Activated CD4-positive, CD25-positive, alpha-beta regulatory T cell treated with anti-CD3 and anti-CD28 coated beads, Interleukin-2, amount 50 U/mL, for 72 hours (primary cell): ENCODE measurements around the gene LIX1.
"Not testable (repeated sequence)": the region's sequence is repeated elsewhere in the genome, so short reads cannot be mapped to it uniquely, and the experiment has no call there.

Source experiments
- DNase-seq: peaks from one replicate; pipeline ENCODE4 v3.0.0; 2021

LIX1 gene

GRCh38 chr5:97100476-97100875, 41.9 kb downstream of the LIX1 start:
- no peak for DNase-seq

DNA sequence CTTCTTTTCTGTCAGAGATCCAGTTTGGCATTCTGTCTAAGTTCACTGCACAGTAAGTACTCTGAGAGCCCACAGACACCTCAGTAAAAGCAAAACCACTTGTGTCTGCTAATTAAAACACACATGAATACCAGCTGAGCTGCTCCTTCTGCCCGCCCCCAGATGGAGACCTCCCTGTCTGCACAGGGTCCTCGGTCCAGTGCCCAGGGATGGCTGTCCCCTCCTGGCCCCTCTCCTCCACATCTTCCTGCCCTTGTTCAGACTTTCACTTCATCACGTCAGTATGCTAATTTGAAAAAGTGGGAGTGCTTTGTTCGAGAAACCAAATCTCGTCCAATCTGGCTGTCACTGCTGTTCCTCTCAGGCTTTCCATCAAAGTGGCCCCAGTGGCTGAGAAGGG, 43.5 kb downstream of the LIX1 start:
- no peak for DNase-seq

GRCh38 chr5:97097326-97098230, 44.8 kb downstream of the LIX1 start:
- no peak for DNase-seq

GRCh38 chr5:97096846-97097245, 45.6 kb downstream of the LIX1 start:
- no peak for DNase-seq

DNA sequence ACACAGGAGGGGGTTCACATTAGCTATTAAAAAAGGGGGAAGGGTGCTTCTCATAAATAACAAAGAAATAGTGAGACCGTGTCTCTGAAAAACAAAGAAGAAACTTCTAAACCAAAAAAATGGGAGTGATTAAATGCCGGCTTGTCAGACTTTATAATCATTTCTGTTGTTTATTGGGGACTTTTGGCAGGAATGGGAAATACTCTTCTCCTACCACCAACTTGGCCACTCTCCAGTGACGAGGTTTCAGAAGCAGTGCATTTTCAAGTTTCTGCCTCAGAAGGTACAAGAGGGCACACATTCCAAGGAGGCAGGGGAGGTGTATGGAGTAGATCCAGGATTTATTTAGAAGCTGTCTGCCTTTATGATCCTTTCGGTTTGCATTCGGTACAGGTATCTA, 46.2 kb downstream of the LIX1 start:
- DNase-seq = no peak

GRCh38 chr5:97095318-97095732, 47.1 kb downstream of the LIX1 start:
- DNase-seq = no peak

DNA sequence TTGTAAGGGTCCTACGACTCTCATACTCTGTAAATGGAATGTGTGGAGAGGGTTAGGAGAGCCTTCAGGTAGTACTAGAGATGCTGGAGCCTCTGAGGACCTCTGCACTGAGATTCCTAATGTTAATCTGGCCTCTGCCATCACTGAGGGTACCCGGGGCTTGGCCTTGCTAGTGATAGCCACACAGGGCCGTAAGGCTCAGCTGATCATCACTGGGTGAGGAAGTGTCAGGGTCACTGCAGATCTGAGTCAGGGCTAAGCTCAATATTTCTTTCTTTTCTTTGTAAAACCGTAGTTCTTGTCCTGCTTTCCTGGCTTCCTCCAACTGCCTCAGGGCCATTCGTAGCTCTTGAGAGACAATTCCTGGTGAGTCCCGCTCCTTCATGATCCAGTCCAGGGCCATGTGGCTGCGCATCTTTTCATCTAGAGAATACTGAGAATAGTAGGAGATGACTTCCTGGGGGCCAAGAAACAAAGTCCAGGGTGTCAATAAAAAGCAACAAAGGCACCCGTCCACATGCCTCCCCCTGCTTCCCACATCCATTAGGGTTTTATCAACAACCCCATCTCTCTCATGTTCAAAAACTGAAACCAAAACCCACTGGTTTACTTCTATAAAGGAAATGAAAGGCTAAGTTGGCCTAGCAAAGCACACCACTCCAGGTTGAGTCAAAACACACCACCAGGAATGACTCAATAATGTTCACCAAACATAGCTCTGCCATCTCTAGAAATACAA, 47.7 kb downstream of the LIX1 start:
- no peak for DNase-seq

- DNase-seq = no peak
Observed at GRCh38 chr5:97093193-97093592, 49.2 kb downstream of the LIX1 start.

- no peak for DNase-seq
Observed at GRCh38 chr5:97090944-97091343, 51.5 kb downstream of the LIX1 start.

- no peak for DNase-seq
Observed at GRCh38 chr5:97089149-97089801, 53.1 kb downstream of the LIX1 start.

GRCh38 chr5:97088774-97089148, 53.6 kb downstream of the LIX1 start:
- no peak for DNase-seq

GRCh38 chr5:97087138-97087537, 55.3 kb downstream of the LIX1 start:
- no peak for DNase-seq

GRCh38 chr5:97085459-97086181, 56.8 kb downstream of the LIX1 start:
- no peak for DNase-seq

DNA sequence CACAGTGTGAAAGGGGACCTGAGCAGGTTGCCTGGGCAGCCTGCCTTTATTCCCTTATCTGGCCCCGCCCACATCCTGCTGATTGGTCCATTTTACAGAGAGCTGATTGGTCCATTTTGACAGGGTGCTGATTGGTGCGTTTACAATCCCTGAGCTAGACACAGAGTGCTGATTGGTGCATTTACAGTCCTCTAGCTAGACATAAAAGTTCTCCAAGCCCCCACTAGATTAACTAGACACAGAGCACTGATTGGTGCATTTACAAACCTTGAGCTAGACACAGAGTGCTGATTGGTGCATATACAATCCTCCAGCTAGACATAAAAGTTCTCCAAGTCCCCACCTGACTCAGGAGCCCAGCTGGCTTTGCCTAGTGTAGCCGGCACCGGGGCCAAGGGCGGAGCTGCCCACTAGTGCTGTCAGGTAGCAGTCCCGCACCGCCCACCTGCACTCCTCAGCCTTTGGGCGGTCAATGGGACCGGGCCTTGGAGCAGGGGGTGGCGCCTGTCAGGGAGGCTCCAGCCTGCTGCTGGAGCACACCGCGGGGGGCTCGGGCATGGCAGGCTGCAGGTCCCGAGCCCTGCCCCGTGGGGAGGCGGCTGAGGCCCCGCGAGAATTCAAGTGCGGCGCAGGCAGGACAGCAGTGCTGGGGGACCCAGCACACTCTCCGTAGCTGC, 57.5 kb downstream of the LIX1 start:
- not testable (repeated sequence) for DNase-seq

DNA sequence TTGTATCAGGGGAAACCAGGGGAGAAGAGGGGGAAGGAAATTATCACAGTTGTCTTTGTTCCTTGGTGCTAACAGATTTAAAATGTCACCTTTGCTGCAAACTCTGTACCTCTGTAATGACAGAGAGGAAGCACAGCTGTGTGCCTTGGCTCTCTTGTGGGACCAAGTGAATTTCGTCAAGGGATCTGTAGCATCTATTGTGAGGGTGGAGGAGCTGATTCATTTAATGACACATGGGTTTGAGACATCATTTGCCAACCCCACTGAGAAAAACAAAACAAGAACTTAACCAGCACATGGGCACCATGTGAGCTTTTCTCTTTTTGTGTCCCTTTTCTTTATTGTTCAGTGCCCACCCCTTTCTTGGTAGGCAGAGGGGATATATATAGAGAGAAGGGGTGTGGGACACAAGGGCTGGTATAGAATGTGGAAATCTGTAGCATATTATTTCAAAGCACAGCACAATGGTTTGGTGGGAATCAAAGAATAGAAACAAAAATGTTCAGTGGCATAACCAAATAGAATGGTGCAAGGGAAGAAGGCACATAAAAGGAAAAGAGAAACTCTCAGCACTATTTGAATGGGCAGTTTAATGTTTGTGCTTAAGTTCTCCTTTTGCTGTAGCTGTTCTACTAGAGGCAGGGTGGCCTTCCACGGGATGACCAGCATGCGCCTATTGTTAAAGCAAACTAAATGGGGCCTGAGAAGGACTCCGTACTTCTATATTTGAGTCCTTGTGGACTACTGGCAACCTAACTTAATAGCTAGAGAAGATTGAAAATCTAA, 63.3 kb downstream of the LIX1 start:
- no peak for DNase-seq

DNA sequence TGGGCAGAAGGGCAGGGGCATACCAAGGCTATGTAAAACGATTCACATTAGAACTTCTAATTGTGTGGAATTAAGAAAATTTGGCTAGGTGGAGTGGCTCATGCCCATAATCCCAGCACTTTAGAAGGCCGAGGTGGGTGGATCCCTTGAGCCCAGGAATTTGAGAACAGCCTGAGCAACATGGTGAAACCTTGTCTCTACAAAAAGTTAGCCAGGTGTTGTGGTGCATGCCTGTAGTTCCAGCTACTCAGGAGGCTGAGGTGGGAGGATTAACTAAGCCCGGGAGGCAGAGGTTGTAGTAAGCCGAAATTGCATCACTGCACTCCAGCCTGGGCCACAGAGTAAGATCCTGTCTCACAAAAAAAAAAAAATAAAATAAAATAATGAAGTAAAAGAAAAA, 65.2 kb downstream of the LIX1 start:
- no peak for DNase-seq

DNA sequence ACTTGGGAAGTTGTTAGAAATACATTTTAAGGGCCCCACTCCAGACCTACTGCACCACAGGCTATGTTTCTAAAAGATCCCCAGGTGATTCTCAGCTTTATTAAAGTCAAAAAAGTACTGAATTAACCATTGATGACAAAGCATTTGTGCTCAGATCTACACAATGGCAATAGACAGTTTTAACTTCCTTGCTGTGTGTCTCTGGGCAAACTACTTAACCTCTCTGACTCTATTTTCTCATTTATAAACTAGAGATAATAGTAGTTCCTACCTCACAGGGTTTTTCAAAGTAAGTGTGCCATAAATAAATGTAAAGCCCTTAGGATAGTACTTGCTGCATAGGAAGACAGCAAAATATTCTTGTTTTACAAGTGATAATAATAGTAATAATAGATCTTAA, 66.3 kb downstream of the LIX1 start:
- DNase-seq = no peak

DNA sequence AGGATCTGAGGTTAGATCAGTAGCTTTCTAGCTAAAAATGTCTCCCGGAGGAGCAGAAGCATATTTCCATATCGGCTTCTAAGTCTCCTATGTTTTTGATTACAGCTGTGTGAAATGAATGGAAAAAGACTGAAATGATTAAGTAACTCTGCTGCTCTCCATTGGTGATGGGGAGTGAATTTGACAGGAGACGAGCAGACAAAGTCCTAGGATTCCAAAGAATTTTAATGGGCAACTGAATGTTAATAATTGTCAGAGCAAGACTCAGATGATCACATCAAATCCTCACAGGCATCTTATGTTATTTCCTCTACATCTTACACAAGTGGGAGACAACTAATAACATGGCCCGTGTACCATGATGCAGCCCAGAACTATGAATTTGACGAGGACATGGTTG, 66.8 kb downstream of the LIX1 start:
- DNase-seq = no peak

DNA sequence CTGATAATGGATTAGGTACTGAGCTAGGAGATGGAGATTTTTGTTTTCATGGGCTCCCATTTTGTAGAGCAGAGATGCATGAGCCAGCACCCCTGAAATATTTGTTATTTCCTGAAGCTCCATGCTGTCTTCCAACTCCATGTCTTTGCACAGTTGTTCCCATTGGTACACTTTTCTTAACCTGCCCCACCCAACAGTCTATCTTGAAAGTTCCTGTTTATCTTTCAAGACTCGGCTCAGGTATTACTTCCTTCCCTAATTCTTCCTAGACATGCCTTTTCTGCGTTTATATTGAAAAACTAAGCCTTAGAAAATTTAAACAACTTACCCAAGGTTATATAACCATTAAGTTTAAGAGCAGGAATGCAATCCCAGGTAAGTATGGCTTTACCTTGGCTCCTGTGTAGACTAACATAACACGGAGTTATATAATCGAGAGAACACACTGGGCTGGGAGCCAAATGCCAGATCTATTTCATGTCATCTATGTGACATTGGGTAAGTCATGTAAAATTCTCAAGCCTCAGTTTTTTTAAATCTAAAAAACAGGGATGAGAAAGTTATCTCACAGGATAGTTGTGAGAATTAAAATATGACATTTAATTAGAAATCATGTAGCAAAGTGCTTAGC, 67.4 kb downstream of the LIX1 start:
- no peak for DNase-seq

DNA sequence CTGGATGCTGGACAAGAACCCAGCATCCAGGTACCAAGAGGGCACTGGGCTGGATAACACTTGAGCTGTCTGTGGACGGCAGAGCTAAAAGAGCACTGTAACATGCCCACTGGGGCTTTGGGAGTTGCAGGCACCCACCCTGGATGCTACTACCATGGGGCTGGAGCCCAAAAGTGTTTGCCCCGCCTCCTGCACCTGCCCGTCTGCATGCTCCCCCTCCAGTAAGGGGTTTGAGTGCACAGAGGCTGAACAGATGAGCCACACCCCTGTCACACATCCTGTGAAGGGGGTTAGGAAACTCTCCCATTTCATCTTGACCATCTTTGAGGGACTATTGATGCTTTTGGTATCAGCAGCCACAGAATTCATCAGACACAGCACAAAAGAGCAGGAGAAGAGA, 69.0 kb downstream of the LIX1 start:
- no peak for DNase-seq

GRCh38 chr5:97072696-97073095, 69.7 kb downstream of the LIX1 start:
- DNase-seq = no peak
